GM19467 (cell line): ENCODE measurements around the gene IL21.

Source experiments
- ATAC-seq: cut with Tn5 transposase; IDR thresholded peaks from one replicate; pipeline ENCODE4 v1.9.1; 2021; ENCODE audit warnings: mild to moderate bottlenecking, moderate library complexity; ENCODE audit not compliant: unreplicated experiment

The IL21 gene

DNA sequence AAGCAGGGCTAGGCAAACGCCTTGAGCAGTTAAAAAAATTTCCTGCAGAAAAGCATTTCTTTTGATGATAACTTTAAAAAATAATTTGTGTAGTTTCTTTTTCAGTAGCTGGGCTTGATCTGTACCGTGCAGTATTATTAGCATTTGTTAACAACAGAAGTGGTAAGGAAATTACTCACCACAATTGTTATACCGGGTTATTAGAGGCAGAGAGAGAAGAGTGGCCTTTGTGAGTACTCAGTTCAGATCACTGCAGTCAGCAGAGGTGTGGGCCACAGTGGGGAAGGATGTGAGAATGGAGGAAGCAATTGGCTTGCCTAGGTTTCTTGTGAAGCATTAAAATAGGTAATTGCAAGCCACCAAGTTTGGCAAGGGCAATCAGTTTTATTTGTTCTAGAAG is 14.3 kb upstream of the IL21 start:
- no peak for ATAC-seq

DNA sequence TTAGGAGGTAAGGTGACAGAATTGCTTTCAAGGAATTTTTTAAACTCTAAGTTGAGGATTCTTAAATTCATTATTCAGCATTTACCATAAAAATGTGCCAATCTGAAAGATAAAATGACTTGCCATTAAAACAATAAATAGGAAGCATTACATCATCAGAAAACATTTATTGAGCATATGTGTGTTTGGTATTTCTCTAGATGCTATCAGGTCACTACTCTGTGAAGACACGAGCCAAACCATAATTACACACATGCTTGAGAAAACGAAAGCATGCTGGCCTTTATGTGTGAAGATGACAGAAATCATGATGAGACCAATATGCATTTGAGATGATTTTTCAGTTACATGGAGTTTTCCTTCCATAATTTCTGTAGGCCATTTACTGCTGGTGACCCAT is 12.3 kb upstream of the IL21 start:
- ATAC-seq = no peak

DNA sequence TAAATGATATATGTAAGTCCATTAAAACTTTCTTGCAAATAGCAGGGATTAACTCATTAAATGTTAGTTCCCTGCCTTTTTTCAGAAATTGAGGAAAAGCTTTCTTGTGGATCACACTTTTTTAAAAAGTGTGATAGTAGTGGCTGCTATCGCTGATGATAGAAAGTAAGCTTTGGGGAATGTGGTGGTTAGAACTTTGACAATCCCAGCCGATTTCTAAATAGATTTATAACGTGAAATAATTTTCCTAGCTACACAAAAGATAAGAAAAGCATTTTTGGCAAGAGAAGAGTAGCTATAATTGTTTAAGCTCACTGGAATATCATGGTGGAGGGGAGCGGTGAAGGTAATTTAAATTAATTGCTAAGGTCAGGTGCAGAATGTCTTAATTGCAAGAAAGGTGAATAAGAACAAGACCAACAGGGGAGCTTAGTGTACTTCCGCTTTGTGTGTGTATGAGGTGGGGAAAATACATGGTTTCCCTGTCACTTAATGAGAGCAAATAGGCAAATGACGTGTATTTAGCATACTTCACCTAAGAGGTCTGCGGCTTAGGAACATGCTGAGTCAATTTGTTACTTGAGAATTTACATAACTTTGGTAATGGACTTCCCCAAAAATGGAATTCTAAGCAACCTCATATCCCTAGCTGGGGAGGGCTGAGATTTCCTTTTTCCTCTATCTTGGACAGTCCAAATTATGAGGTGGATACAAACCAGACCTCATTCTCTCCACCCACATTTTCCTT is 11.7 kb upstream of the IL21 start:
- no peak for ATAC-seq

DNA sequence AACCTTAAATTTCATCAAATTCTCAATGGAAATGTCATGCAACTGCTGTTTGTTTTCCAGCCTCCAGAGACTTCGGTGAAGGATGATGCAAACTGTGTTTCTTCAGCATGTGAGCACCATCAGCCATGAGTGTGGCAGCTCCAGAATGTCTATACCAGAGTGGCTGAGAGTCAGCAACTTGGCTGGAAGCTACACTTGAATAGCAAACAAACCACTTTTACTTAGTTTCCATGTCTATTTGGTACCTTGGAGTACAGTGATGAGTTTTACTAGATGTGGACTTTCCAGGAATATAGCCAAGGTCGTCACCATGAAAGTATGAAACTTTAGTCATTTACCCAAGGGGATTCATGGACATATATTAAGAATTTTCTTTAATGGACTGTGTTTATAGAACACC is 4.3 kb upstream of the IL21 start:
- no peak for ATAC-seq

- ATAC-seq = no peak
These were observed 3.3 kb upstream of the IL21 start for GRCh38 chr4:122624205-122624604.

GRCh38 chr4:122623637-122624166 is 2.8 kb upstream of the IL21 start:
- ATAC-seq = no peak

DNA sequence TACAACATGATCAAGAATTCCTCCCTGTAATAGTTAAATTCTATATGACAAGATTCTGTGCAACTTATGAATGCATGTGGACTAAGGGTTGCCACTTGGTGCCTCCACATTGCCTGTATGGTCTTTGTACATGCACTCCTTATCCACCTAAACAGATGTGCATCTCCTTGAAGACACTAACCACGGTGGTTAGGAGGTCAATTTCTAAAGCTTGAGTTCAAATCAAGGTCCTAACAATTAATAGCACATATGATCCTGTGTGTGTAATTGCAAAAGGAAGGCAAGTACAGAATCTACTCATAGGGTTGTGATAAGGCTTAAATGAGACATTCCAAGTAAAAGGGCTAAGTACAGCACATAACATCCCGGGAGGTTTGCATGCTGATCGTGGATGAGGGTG is 1.5 kb upstream of the IL21 start:
- no peak for ATAC-seq

DNA sequence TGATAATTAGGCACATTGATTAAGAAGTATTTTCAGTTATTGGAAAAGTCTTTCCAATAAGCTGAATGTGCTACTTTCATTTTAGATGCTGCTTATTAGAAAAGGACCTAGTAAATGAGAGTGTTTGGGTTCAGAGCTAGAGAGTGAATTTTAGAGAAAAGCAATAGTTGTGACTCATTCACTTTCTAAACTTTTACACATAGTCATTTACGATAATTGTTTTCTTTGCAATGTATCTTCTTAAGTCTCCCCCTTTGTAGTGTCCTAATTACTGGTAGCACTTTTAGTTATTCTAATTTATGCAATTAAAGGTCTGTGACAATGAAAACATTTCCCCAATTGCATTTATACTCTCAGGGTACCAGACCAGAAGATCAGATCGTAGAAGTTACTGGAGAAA is 1.3 kb downstream of the IL21 start:
- ATAC-seq = no peak

- no peak for ATAC-seq
These were observed 3.0 kb downstream of the IL21 start for GRCh38 chr4:122617597-122618593.

GRCh38 chr4:122616915-122617596 is 3.8 kb downstream of the IL21 start:
- ATAC-seq = no peak

DNA sequence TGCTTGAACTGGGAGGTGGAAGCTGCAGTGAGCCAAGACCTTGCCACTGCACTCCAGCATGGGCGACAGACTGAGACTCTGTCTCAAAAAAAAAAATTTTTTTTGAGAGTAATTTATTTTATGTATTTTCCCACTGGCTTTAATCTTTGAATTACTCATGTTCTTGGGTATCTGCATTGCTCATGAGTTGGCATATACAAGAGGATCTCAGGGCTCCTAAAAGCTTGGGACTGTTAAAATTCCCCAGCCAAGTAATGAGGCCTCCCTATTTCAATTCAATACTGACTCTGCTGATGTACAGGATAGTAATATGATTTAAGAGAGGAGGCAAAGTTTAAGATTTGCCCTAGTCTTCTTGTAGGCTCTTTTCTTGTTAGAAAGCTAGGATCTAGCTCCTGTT is 6.2 kb downstream of the IL21 start:
- no peak for ATAC-seq

- no peak for ATAC-seq
These were observed 8.3 kb downstream of the IL21 start for GRCh38 chr4:122612540-122612939.

GRCh38 chr4:122606364-122607043 is 14.4 kb downstream of the IL21 start:
- no peak for ATAC-seq

GRCh38 chr4:122604146-122604545 is 16.7 kb downstream of the IL21 start:
- no peak for ATAC-seq

DNA sequence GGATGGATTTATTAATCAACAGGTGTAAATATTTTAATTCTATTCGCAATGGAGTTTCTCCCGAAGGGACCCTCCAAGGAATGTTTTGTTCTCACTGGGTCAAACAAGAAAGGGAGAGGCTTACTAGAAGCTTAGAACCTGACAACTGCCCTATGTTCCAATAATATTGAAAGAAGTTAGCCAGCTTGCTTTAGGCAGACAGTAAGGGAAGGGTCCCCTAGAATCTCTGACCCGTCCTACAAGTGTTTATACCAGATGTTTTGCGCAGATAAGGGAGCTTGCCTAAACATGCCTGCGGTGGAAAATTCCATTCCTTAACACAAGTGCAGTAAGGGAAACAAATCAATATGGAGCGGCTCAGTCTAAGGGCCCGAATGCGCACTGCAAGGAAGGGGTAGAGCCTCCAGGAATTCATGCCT is 17.7 kb downstream of the IL21 start:
- ATAC-seq = no peak

- no peak for ATAC-seq
These were observed 18.4 kb downstream of the IL21 start for GRCh38 chr4:122602277-122603142.

- no peak for ATAC-seq
These were observed 29.7 kb downstream of the IL21 start for GRCh38 chr4:122591196-122591595.

DNA sequence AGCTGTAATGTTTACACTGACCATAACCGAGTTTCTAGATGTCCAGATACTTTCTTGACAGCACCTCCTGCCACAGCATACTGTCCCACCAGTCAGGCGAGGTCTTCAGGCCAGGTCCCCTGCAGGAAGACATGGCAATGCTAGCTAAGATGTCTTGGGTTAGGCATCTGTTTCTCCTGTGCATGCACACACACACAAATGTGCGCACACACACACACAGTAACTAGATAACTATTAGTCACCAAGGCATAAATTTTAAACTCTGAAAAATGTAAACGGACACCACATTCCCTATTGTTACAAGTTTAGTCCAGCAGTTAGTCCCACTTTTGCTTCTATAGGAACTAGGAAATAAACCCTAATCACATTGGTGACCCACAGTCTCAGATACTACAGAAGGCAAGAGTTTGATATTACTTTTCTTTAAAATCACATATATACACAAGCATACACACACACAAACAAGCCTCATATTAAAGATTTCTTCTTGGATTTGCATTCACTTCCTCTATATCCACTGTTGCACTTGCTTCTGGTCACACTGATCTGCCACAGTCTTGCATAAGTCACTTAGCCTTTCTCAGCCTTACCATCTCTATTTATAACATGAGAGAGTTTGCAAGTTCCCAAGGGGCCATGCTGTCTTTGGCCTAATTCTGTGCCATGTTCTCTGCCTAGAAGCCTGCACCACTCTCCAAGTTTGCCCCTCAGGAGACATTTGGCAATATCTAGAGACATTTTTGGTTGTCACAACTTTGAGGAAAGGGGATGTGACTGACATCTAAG is 32.2 kb downstream of the IL21 start:
- no peak for ATAC-seq

DNA sequence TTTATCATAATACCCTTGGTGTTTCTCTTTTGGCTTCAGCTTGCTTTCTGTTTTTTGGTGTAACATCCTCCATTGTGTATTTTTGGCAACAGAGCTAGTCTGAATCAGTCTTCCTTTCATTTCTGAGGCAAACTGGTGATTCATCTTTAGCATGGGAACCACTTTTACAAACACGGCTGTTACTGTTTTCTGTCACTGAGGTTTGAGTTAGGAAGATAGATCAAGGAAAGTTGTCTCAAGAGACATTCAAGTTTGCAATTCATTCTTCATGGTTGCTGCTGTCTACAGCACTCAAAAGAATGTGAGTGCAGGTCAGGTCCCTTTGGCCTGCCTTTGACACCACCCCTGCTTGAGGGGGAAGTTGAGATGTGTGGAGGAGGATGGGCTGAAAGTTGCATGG is 36.3 kb downstream of the IL21 start:
- no peak for ATAC-seq
